K562 (cell line): Measurements from ENCODE around the gene COL23A1. TPM values are rescaled to one million over a fixed set of nuclear protein-coding genes. Genes with fewer than 3 reads are reported as not detected.

Experiments used
- ATAC-seq: fragments of 200-7000 bp; cut with Tn5 transposase; 3 replicates; pipeline ENCODE4 v1.9.1; 2020; ENCODE audit warnings: moderate library complexity
- BruUV-seq: library from RNA; stranded (reverse); fragments of 400-500 nt; replicated peaks from 2 replicates; lab custom pipeline; 2021; lab: Mats Ljungman, UMichigan
- CTCF ChIA-PET: fragments of 300-600 bp; formaldehyde crosslinking; extraction: SDS; loops from one replicate; lab custom pipeline; 2021; ENCODE audit warnings: low intra/inter-chr PET ratio; lab: Yijun Ruan, JAX
- POLR2A ChIA-PET: fragments of 300-600, 350-650 bp; sonication (Branson Sonifier 250); formaldehyde crosslinking; extraction: SDS; loops from one replicate; lab custom pipeline; 2021; ENCODE audit warnings: antibody characterized with exemption, inconsistent platforms; lab: Yijun Ruan, JAX
- DNase-seq, 4 experiments: peaks; one replicate each; pipeline versions ENCODE4 v3.0.0 to v3.0.0-alpha.2; 2011 to 2018; ENCODE audit warnings: low spot score in 3 of 4, mixed read lengths in 3 of 4; ENCODE audit errors: extremely low read depth in 1 of 4
- FAIRE-seq: peaks from 2 replicates; lab custom pipeline; 2011; peaks lifted over from hg19 to GRCh38; lab: Jason Lieb, UNC
- H2AFZ ChIP-seq: 2 replicates; pipeline ENCODE4 v1.6.0; 2011; ENCODE audit warnings: low read depth, low read length, control low read depth, inconsistent platforms
- H3K27ac ChIP-seq: fragments of 200-600 bp; 3 replicates; pipeline ENCODE4 v1.8.0; 2011; ENCODE audit warnings: low read depth, mild to moderate bottlenecking, control low read depth, inconsistent platforms, low read length, moderate library complexity, mixed read lengths; ENCODE audit errors: extremely low read depth
- H3K27me3 ChIP-seq, 2 experiments: fragments of 300-600 bp in 1 of 2; 2 replicates in 1 of 2; 3 replicates in 1 of 2; pipeline versions ENCODE4 v1.6.0 to v1.8.0; 2011; ENCODE audit warnings: inconsistent platforms in 2 of 2, low read length in 2 of 2, mild to moderate bottlenecking in 1 of 2, mixed read lengths in 1 of 2, moderate library complexity in 1 of 2; ENCODE audit not compliant: control insufficient read depth in 2 of 2, insufficient read depth in 2 of 2
- H3K36me3 ChIP-seq: fragments of 300-600 bp; 3 replicates; pipeline ENCODE4 v1.8.0; 2011; ENCODE audit warnings: mild to moderate bottlenecking, low read length, inconsistent platforms; ENCODE audit not compliant: control insufficient read depth, insufficient read depth
- H3K4me1 ChIP-seq, 2 experiments: fragments of 200-600 bp in 1 of 2; replicated peaks in 1 of 2; 2 replicates in 1 of 2; 3 replicates in 1 of 2; pipeline versions ENCODE4 v1.5.1 to v1.8.0; 2011; ENCODE audit warnings: inconsistent platforms in 2 of 2, low read length in 2 of 2, mild to moderate bottlenecking in 1 of 2, mixed read lengths in 1 of 2, moderate library complexity in 1 of 2; ENCODE audit not compliant: control insufficient read depth in 2 of 2, insufficient read depth in 2 of 2
- H3K4me2 ChIP-seq: 2 replicates; pipeline ENCODE4 v1.6.1; 2011; ENCODE audit warnings: low read length, control low read depth, inconsistent platforms, mixed read lengths; ENCODE audit not compliant: insufficient read depth
- H3K4me3 ChIP-seq: fragments of 200-600 bp; sonication (generic), shearing (Covaris generic); 2 replicates; pipeline ENCODE4 v1.5.1; 2016; ENCODE audit warnings: control low read depth, inconsistent platforms
- H3K79me2 ChIP-seq: fragments of 200-600 bp; 3 replicates; pipeline ENCODE4 v1.8.0; 2011; ENCODE audit warnings: low read length, inconsistent platforms; ENCODE audit not compliant: control insufficient read depth, insufficient read depth
- H3K9ac ChIP-seq, 2 experiments: 2 replicates each; pipeline versions ENCODE4 v1.6.0 to v1.6.1; 2011; ENCODE audit warnings: low read depth in 2 of 2, low read length in 2 of 2, control low read depth in 1 of 2, inconsistent platforms in 1 of 2, mild to moderate bottlenecking in 1 of 2, mixed read lengths in 1 of 2; ENCODE audit not compliant: insufficient read depth in 1 of 2
- H3K9me1 ChIP-seq: one replicate; pipeline ENCODE4 v1.6.0; 2011; ENCODE audit warnings: inconsistent platforms, mild to moderate bottlenecking, low read length, moderate library complexity; ENCODE audit not compliant: control insufficient read depth, insufficient read depth
- H3K9me3 ChIP-seq: replicated peaks from 2 replicates; pipeline ENCODE4 v1.5.1; 2011; ENCODE audit warnings: low read depth, low read length, inconsistent platforms; ENCODE audit not compliant: control insufficient read depth, insufficient read depth
- H4K20me1 ChIP-seq: replicated peaks from 2 replicates; pipeline ENCODE4 v1.6.1; 2011; ENCODE audit warnings: low read length, inconsistent platforms, mixed read lengths; ENCODE audit not compliant: control insufficient read depth, insufficient read depth
- ARID2 ChIP-seq: fragments of 450-650 bp; IDR thresholded peaks from 2 replicates; pipeline ENCODE4 v1.6.1; 2017; ENCODE audit warnings: antibody characterized with exemption, mild to moderate bottlenecking
- CBFA2T2 ChIP-seq: fragments of 450-650 bp; conservative IDR thresholded peaks from 2 replicates; pipeline ENCODE4 v1.6.1; 2017; ENCODE audit warnings: mild to moderate bottlenecking
- COPS2 ChIP-seq: fragments of 450-650 bp; conservative IDR thresholded peaks from 2 replicates; pipeline ENCODE4 v1.6.1; 2016; ENCODE audit warnings: mild to moderate bottlenecking, moderate library complexity
- ELF2 ChIP-seq: fragments of 250-450 bp; sonication (Bioruptor Pico); IDR thresholded peaks from 2 replicates; pipeline ENCODE4 v1.5.0; 2021; ENCODE audit warnings: mild to moderate bottlenecking
- FOXP1 ChIP-seq: sonication (generic); formaldehyde crosslinking; IDR thresholded peaks from 2 replicates; pipeline ENCODE4 v1.8.0; 2022; ENCODE audit warnings: mild to moderate bottlenecking, missing genetic modification reagents
- GATAD2B ChIP-seq: fragments of 450-650 bp; IDR thresholded peaks from 2 replicates; pipeline ENCODE4 v1.6.1; 2017; ENCODE audit warnings: mild to moderate bottlenecking, borderline replicate concordance
- ID3 ChIP-seq, 2 experiments: fragments of 250-450 bp in 1 of 2; fragments of 450-650 bp in 1 of 2; sonication (Bioruptor Pico) in 1 of 2; IDR thresholded peaks; 2 replicates each; pipeline versions ENCODE4 v1.6.1 to v1.8.0; 2016 to 2021; ENCODE audit warnings: mild to moderate bottlenecking in 2 of 2, moderate library complexity in 2 of 2, missing compliant biosample characterization in 1 of 2, missing genetic modification characterization in 1 of 2
- PHTF2 ChIP-seq: fragments of 250-450 bp; sonication (Bioruptor Pico); IDR thresholded peaks from 2 replicates; pipeline ENCODE4 v1.5.0; 2021; ENCODE audit warnings: mild to moderate bottlenecking
- PYGO2 ChIP-seq: fragments of 450-650 bp; IDR thresholded peaks from 2 replicates; pipeline ENCODE4 v1.6.1; 2016; ENCODE audit warnings: mild to moderate bottlenecking, missing genetic modification characterization, moderate library complexity, missing compliant biosample characterization
- TSHZ1 ChIP-seq: fragments of 250-450 bp; sonication (Bioruptor Pico); IDR thresholded peaks from 2 replicates; pipeline ENCODE4 v1.4.0; 2020; ENCODE audit warnings: mild to moderate bottlenecking, moderate library complexity
- ZFP30 ChIP-seq: fragments of 250-450 bp; sonication (Bioruptor Pico); IDR thresholded peaks from 2 replicates; pipeline ENCODE4 v1.8.0; 2022; ENCODE audit warnings: moderate library complexity, mild to moderate bottlenecking, inconsistent platforms, borderline replicate concordance
- ZNF146 ChIP-seq: IDR thresholded peaks from one replicate; pipeline ENCODE4 v1.6.1; 2018; ENCODE audit warnings: missing compliant biosample characterization; ENCODE audit not compliant: unreplicated experiment
- WGBS: fragments of 100-300 bp; shearing (Covaris generic); methylation state at CpG from one replicate; pipeline ENCODE4 v1.1.6; 2016; ENCODE audit warnings: low coverage, mixed read lengths; ENCODE audit not compliant: insufficient coverage; ENCODE audit errors: missing lambda C conversion rate; 5-methylcytosine and 5-hydroxymethylcytosine counted together
- in situ Hi-C: fragments of 300-500 bp; cut with MboI; formaldehyde crosslinking; loops from 4 replicates; pipeline ENCODE4 v1.15.0; 2018; ENCODE audit warnings: inconsistent platforms, mixed read lengths
- intact Hi-C: fragments of 100-400 bp; cut with micrococcal nuclease; formaldehyde crosslinking; loops from 2 replicates; pipeline ENCODE4 v1.14.2; 2022
- polyA plus RNA-seq, 8 experiments: library from polyadenylated mRNA; depleted of rRNA in 4 of 8; stranded (reverse) in 5 of 8; unstranded in 3 of 8; fragments of >200 nt; fragmentation: Nextera tagmentation in 2 of 8; fragmentation: Illumina TruSeq in 1 of 8; extraction: Ambion mirVana in 2 of 8; extraction: Trizol in 1 of 8; gene quantifications; 2 replicates each; pipeline versions ENCODE4 v1.2.1 to v1.2.3, GENCODE V29; 2011 to 2014; ENCODE audit warnings: inconsistent platforms in 1 of 8, missing spikeins in 1 of 8
- total RNA-seq, 7 experiments: library from RNA; depleted of rRNA in 6 of 7; stranded (reverse); fragments of >200 nt in 6 of 7; fragmentation: Illumina TruSeq in 2 of 7; extraction: Trizol in 2 of 7; gene quantifications; 2 replicates each; pipeline versions ENCODE4 v1.2.1 to v1.2.3, GENCODE V29; 2011 to 2021; ENCODE audit warnings: low replicate concordance in 1 of 7

The COL23A1 gene
- total and polyA plus RNA-seq, 9 of the 15 experiments (the other 6 are each of a cell fraction or from before 2014, with no cell fraction given) = 0.09 TPM; not detected in 8

- Histone ChIP-seq H3K4me3 (no peak overlapping the region), H3K9ac (no peak overlapping the region), H3K9me1 (peaks cover 4% of the 10 kb centered on the region), H3K4me1 (peaks cover 0 to 3% of the 10 kb centered on the region in 2 experiments; a peak in 1 of 5 replicates), H3K27ac (no peak overlapping the region), H3K4me2 (no peak overlapping the region), H3K9me3 (peaks cover 6% of the 10 kb centered on the region; the same call in 1 of the 2 replicates), H3K27me3 (peaks cover 34 to 63% of the 10 kb centered on the region in 2 experiments), H3K79me2 (no peaks in the 10 kb centered on the region), H2AFZ (no peak overlapping the region), H3K36me3 (no peaks in the 10 kb centered on the region), H4K20me1 (no peaks in the 10 kb centered on the region)
- intact Hi-C loops = no loop called here
- no TSS peak for BruUV-seq
- ATAC-seq (no peak), DNase-seq (no peak), FAIRE-seq (no peak)
- WGBS = 19% methylated on average over 10 of the region's 13 CpGs
- CTCF ChIA-PET = no interaction called here
- POLR2A ChIA-PET = no interaction called here
- in situ Hi-C loops = no loop called here
- no peak for TF ChIP-seq ZFP30 (CRISPR knock-in tag)
- no peak for TF ChIP-seq GATAD2B
- no peak for TF ChIP-seq ARID2
- TF ChIP-seq FOXP1 (CRISPR knock-in tag) = no peak
- TF ChIP-seq ID3 (CRISPR knock-in tag; IDR thresholded peaks at IDR 0.05) = no peak
- TF ChIP-seq ID3 (tag; IDR thresholded peaks at IDR 0.05) = no peak
- no peak for TF ChIP-seq PYGO2 (tag)
- TF ChIP-seq CBFA2T2 = no peak
- TF ChIP-seq COPS2 = no peak
- TF ChIP-seq PHTF2 = no peak
- TF ChIP-seq ZNF146 (CRISPR knock-in tag) = no peak
- TF ChIP-seq ELF2 = no peak
- no peak for TF ChIP-seq TSHZ1 (CRISPR knock-in tag)
Measured at GRCh38 chr5:178357121-178357521, 233.1 kb downstream of the COL23A1 start.
